Duodenal mucosa (tissue), 2 donors: Measurements from ENCODE around the gene MAEA.

Source experiments
- H3K27ac ChIP-seq: one replicate; pipeline ENCODE4 v1.7.0; 2013; ENCODE audit warnings: low read depth, low read length
- H3K27me3 ChIP-seq, 2 donors: one replicate each; pipeline ENCODE4 v1.7.0; 2013; ENCODE audit warnings: low read length in 2 of 2, control low read depth in 1 of 2; ENCODE audit not compliant: insufficient read depth in 2 of 2, control insufficient read depth in 1 of 2
- H3K36me3 ChIP-seq, 2 donors: one replicate each; pipeline ENCODE4 v1.7.0; 2013; ENCODE audit warnings: low read length in 2 of 2, control low read depth in 1 of 2; ENCODE audit not compliant: insufficient read depth in 2 of 2, control insufficient read depth in 1 of 2
- H3K4me1 ChIP-seq, 2 donors: one replicate each; pipeline ENCODE4 v1.7.0; 2013; ENCODE audit warnings: low read length in 2 of 2, control low read depth in 1 of 2; ENCODE audit not compliant: insufficient read depth in 2 of 2, control insufficient read depth in 1 of 2
- H3K4me3 ChIP-seq, 2 donors: one replicate each; pipeline ENCODE4 v1.7.0; 2013; ENCODE audit warnings: low read length in 2 of 2, low read depth in 1 of 2
- H3K9ac ChIP-seq, 2 donors: one replicate each; pipeline ENCODE4 v1.7.0; 2013; ENCODE audit warnings: low read length in 2 of 2, low read depth in 1 of 2
- H3K9me3 ChIP-seq, 2 donors: one replicate each; pipeline ENCODE4 v1.7.0; 2013; ENCODE audit warnings: low read length in 2 of 2, control low read depth in 1 of 2; ENCODE audit not compliant: control insufficient read depth in 1 of 2

MAEA gene

DNA sequence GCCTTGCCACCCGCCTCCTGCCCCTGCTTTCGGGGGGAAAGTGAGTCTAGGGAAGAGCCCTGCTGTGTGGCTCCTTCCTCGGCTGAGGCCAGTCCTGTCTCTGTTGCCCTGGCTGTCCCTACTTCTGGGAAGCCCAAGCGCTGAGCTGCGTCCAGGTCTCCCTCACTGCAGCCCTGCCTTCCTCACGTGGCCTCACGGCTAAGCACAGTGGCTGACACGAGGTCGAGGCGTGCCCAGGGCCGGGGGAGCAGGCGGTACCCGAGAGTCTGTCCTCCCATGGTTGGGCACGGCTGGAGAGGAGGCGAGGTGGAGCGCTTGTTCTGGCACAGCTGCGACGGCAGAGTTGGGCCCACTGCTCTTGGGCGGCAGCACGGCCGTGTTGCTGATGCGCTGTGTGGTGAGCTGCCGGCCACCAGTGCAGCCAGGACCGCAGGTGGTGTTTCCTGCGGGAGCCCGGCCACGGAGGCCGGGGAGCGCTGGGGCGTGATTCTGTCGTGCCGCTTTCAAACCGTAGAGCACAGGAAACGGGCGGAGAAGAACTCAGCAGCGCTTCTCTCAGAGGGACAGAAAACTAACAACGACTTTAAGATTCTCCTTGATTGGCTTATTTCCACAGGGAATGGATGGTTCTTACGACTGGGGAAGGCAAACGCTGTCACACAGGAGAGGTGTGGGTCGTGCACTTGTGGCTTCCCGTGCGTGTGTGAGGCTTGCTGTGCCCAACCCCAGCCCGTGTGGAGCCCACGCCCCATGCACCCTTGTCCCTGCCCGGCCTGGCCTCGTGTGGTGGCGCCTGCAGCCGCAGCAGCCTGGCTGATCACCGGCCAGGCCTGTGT is 21.3 kb downstream of the MAEA start:
- Histone ChIP-seq H3K4me1 (peaks cover 28 to 43% of the 10 kb centered on the region in 2 donors), H3K27ac (no peak overlapping the region), H3K36me3 (peaks cover 18 to 43% of the 10 kb centered on the region in 2 donors), H3K27me3 (no peaks in the 10 kb centered on the region), H3K9ac (no peak overlapping the region), H3K9me3 (no peaks in the 10 kb centered on the region), H3K4me3 (no peak overlapping the region)

- no peak overlapping the region for H3K4me3 ChIP-seq
- no peaks in the 10 kb centered on the region for H3K27me3 ChIP-seq
- no peak overlapping the region for H3K9ac ChIP-seq
- H3K4me1 ChIP-seq = peaks cover 23 to 35% of the 10 kb centered on the region in 2 donors
- H3K36me3 ChIP-seq = peaks cover 32 to 56% of the 10 kb centered on the region in 2 donors
- no peaks in the 10 kb centered on the region for H3K9me3 ChIP-seq
- H3K27ac ChIP-seq = no peak overlapping the region
Measured at GRCh38 chr4:1312821-1313640, 23.3 kb downstream of the MAEA start.

- H3K27me3 ChIP-seq = no peaks in the 10 kb centered on the region
- H3K9ac ChIP-seq = no peak overlapping the region
- H3K36me3 ChIP-seq = peaks cover 39 to 68% of the 10 kb centered on the region in 2 donors
- H3K4me3 ChIP-seq = no peak overlapping the region
- H3K4me1 ChIP-seq = peaks cover 7 to 15% of the 10 kb centered on the region in 2 donors
- no peak overlapping the region for H3K27ac ChIP-seq
- no peaks in the 10 kb centered on the region for H3K9me3 ChIP-seq
Measured at GRCh38 chr4:1315306-1315705, 25.6 kb downstream of the MAEA start.

- no peak overlapping the region for H3K27ac ChIP-seq
- H3K4me1 ChIP-seq = peaks cover 0 to 10% of the 10 kb centered on the region in 2 donors
- no peak overlapping the region for H3K4me3 ChIP-seq
- H3K36me3 ChIP-seq = peaks cover 39 to 68% of the 10 kb centered on the region in 2 donors
- no peaks in the 10 kb centered on the region for H3K9me3 ChIP-seq
- no peaks in the 10 kb centered on the region for H3K27me3 ChIP-seq
- H3K9ac ChIP-seq = no peak overlapping the region
Measured at GRCh38 chr4:1315836-1316536, 26.3 kb downstream of the MAEA start.

- Histone ChIP-seq H3K27ac (no peak overlapping the region), H3K27me3 (no peaks in the 10 kb centered on the region), H3K36me3 (peaks cover 39 to 72% of the 10 kb centered on the region in 2 donors), H3K9me3 (no peaks in the 10 kb centered on the region), H3K9ac (no peak overlapping the region), H3K4me1 (peaks cover 0 to 5% of the 10 kb centered on the region in 2 donors), H3K4me3 (no peak overlapping the region)
Measured at GRCh38 chr4:1316537-1317168, 27.0 kb downstream of the MAEA start.

DNA sequence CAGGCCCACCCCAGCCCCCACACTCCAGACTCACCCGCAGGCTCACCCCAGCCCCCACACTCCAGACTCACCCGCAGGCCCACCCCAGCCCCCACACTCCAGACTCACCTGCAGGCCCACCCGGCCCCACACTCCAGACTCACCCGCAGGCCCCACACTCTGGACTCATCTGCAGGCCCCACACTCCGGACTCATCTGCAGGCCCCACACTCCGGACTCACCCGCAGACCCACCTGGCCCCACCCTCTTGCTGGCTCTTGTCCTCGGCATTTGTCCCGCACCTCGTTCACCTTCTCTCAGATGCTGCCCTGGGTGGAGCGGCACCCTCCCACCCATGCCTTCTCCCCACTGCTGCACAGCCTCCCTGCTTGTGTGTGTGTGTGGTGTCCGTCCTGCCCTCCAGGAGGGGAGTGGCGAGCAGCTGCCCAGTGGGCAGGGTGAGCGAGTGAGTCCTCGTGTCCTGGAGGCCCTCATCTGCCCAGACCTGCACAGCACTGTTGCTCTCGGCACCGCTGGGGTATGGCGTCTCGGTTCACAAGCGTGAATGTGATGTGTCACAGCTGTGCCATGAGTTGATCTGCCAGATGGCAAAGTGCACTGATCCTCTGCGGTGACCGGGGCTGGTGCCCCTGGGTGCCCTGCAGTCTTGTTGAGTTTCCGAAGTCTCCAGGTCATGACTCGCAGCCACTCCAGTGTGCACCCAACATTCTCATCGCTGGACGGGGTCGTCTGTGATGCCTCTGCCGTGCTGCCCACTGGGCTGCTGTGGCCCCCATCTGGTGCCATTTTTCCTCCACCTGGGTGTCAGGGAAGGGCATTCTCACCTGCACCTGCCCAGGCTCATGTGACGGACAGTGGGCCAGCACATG is 27.7 kb downstream of the MAEA start:
- Histone ChIP-seq H3K4me1 (no peaks in the 10 kb centered on the region), H3K36me3 (peaks cover 40 to 73% of the 10 kb centered on the region in 2 donors), H3K27ac (no peak overlapping the region), H3K9ac (no peak overlapping the region), H3K27me3 (no peaks in the 10 kb centered on the region), H3K9me3 (no peaks in the 10 kb centered on the region), H3K4me3 (no peak overlapping the region)

DNA sequence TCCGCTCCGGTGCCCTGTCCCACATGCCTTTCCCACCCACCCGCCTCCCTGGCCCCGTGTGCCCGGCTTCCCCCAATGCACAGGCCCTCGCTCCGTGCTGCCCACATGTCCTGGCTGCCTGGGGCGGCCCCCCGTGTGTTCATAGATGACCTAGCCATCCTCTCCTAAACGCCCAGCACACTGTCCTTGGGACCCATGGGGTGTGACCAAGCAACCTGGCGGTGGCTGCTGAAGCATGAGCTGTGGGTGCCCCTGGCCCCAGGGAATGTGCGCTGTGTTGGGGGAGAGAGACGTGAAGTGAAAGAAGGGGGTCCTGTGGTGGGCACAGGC is 28.3 kb downstream of the MAEA start:
- peaks cover 37 to 71% of the 10 kb centered on the region in 2 donors for H3K36me3 ChIP-seq
- no peak overlapping the region for H3K27ac ChIP-seq
- no peaks in the 10 kb centered on the region for H3K9me3 ChIP-seq
- H3K27me3 ChIP-seq = no peaks in the 10 kb centered on the region
- H3K9ac ChIP-seq = no peak overlapping the region
- H3K4me3 ChIP-seq = no peak overlapping the region
- no peaks in the 10 kb centered on the region for H3K4me1 ChIP-seq

- Histone ChIP-seq H3K9me3 (no peaks in the 10 kb centered on the region), H3K27ac (no peak overlapping the region), H3K9ac (no peak overlapping the region), H3K4me1 (no peaks in the 10 kb centered on the region), H3K27me3 (no peaks in the 10 kb centered on the region), H3K36me3 (peaks cover 40 to 70% of the 10 kb centered on the region in 2 donors), H3K4me3 (no peak overlapping the region)
Measured at GRCh38 chr4:1318488-1319213, 29.0 kb downstream of the MAEA start.

- H3K4me3 ChIP-seq = no peak overlapping the region
- H3K36me3 ChIP-seq = peaks cover 30 to 74% of the 10 kb centered on the region in 2 donors
- H3K9me3 ChIP-seq = no peaks in the 10 kb centered on the region
- no peak overlapping the region for H3K27ac ChIP-seq
- H3K4me1 ChIP-seq = no peaks in the 10 kb centered on the region
- no peaks in the 10 kb centered on the region for H3K27me3 ChIP-seq
- no peak overlapping the region for H3K9ac ChIP-seq
Measured at GRCh38 chr4:1321486-1321885, 31.8 kb downstream of the MAEA start.
